ENCODE data around the gene SNRPF.
"Not testable (repeated sequence)": the region's sequence is repeated elsewhere in the genome, so short reads cannot be mapped to it uniquely, and the experiment has no call there.

The SNRPF gene

DNA sequence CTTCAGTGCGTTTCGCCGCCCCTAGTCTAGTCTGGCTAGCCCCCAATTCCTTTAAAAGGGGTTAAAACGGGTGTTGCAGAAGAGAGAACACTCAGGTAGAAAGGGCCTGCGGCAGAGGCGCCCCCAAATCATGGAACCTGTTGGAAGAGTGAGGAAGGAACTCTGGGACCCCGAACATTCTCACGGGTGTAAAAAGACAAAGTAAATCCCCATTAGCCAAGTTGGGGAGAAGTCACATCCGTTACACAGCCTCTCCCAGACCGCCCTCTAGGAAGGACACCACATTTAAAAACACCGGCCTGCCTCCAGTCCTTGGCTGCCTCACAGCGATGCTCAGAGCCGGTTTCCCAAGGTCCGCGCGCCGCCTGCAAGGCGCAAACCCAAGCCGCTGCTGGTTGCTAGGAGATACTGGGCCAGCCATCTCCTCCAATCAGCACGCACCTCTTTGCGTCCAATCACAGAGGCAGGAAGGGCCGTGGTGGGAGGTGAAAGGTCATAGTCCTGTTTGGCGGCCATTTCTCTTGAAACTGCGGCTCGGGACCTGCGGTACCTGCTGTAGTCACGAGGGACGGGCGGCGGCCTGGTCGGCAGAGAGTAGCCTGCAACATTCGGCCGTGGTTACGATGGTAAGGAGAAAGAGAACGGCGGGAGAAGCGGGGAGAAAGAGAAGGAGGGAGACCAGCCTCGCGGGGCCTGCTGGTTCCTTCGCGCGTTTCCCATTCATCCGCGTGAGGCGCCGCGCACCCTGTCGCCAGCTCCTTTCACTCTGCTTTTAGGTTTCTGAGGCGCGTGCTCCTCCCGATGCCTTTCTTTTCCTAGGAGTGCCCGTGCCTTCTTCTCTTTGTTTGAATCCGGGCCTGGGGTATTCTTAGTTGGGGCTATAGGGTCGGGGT lies at the start of gene SNRPF:
SNRPF (plus strand) TSS at position 502 of the 893 bp plus-strand sequence; CDS start at position 624, 122 bp downstream.
- peak; percentile 85 to 91 (median 91) for DNase-seq (ENCODE audit: low read depth in 3 of 3)

DNA sequence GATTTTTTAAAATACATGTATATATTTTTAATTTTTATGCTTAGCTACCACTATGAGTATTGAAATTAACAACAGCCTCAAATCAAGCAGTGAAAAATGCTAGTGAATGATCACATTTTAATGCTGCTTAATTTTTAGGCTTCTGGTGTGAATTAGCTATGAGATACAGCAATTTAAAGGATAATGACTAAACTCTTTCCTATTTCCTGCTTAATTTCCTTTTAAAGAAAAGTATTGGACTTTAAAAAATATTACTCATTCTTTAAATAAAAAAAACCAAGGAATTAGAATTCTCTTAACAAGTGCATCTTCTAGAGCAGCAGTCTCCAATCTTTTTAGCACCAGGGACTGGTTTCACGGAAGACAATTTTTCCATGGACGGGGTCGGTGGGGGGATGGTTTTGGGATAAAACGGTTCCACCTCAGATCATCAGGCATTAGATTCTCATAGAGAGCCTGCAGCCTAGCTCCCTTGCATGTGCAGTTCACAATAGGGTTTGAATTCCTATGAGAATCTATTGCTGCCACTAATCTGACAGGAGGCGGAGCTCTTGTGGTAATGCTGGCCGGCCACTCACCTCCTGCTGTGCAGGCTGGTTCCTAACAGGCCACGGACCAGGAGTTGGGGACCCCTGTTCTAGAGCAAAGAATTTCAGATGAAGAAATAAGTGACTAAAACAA lies 49.6 kb upstream of the SNRPF start:
- no peak for DNase-seq (ENCODE audit: low read depth in 3 of 3)

DNA sequence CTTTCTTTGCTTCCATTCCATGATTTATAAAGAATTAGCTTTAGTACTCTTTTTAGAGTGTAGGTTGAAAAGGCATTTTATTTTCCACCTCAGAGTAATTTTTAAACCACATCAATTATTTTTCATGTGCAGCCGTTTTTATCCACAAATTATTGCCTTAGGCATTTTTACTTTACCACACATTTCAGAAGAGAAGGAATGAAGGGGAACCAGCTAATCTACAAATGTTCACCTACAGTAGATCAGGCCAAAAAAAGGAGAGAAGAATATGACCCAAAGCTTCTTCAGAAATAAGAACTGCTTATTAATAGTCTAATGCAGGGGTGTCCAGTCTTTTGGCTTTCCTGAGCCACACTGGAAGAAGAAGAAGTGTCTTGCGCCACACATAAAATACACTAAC lies 48.3 kb upstream of the SNRPF start:
- no peak for DNase-seq (ENCODE audit: low read depth in 3 of 3)

DNA sequence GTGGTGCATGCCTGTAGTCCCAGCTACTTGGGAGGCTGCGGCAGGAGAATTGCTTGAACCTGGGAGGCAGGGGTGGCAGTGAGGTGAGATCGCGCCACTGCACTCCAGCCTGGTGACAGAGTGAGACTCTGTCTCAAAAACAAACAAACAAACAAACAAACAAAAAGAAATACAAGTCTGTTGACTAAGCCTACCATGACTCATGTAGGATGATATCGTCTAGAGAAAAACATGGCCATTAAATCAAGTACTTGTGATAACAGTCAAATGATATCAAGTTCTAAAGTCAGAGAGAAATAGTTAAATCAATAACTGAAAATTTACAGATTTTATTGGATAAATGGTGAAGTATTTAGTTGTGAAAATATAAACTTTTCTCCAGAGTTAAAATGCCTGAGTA lies 46.6 kb upstream of the SNRPF start:
- DNase-seq (ENCODE audit: low read depth in 3 of 3): not testable (repeated sequence)

DNA sequence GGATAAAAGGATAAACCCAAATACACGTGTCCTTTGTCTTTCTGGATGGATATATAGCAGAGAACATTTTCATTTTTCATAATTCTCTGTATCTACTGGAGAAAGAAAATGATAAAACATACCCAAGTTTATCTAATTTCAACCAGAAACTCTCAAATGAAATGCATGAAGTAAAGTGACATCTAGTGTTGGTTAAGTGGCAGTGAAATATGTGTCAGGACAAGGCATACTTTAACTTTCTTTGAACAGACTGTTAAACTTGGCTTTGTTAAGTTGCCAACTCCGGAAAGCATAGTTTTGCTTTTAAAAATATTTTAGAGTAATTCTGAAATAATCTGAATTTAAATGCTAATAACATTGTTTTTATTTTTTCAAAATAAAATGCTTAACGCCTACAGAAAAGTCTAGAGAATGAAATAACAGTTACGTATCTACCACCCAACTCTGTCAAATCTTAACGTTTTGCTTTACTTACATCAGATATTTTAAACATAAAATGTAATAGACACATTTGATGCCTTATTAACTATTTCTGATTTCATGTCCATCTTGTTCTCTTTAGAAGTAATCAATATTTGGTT lies 43.0 kb upstream of the SNRPF start:
- no peak for DNase-seq (ENCODE audit: low read depth in 3 of 3)

DNA sequence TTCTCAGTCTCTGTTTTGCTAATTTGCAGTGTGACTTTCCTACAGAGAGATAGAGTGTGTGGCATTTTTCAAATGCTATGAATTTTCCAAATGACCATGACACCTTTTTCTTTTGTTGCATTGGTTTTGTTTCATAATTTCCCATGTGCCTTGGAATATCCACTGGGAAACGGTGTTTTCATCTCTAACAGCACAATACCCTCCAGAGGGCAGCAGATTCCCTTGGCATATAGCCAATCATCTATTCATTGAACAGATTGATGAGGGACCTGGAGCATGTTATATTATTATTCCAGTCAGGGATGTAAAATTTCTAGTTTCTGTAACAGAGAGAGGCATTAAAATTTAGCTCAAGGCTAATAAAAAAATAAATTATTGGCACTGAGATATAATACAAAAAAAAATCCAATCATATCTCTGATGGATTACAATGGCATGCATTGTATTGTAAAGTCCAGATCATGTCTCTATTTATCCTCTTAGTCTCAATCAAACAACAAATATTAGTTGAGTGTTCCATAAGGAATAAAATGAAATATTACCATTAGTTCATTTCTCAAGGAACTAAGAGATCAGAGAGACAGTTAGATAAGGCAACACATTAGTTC lies 38.6 kb upstream of the SNRPF start:
- DNase-seq (ENCODE audit: low read depth in 3 of 3): no peak

DNA sequence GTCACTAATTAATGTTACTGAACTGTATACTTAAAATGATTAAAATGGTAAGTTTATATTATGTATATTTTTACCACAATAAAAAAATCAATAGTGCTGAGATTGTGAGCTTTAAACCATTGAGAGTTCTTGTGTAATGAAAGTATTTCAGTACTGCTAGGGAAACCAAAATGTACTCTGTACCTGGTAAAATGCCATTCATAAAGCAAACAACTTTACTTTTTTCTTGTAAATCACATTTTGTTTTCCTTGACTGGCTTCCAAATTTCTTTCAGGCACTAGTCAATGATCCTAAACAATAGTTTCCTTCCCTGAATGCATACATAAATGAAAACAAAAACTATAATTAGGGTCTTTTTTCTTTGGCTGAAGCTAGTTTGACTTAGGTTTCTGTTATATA lies 29.4 kb upstream of the SNRPF start:
- DNase-seq (ENCODE audit: low read depth in 3 of 3): no peak

DNA sequence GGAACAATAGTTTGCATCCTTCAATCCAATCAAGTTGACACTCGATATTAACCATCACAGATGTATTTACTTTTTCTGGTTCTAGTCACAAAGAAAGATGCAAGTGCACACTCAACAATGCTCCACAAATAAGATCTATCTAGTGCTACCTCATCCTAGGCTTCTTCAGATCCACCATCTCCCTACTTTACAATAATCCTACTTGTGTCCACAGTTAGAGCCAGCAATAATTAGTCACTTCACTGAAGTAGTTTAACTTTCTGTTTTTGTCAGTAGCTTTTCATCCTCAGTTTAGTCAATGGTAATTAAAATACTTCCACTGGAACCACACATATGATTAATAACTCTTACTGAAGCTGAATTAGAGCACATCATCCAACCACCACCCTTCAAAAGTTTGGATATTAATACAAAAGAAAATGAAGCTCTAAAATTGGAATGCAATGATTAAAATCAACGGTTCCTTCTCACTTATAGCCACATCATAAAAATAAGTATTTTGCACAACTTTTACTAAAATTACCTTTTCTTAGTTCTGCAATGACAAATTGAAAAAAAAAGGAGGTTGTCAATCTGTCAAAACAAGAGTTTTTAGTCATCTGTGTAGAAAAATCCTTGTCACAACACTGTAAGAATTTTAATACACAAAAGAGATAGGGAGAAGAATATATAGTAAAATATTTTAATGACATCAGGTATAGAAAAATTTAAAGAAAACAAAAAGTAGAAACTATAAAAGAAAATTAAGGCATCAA lies 28.2 kb upstream of the SNRPF start:
- DNase-seq (ENCODE audit: low read depth in 3 of 3): no peak

DNA sequence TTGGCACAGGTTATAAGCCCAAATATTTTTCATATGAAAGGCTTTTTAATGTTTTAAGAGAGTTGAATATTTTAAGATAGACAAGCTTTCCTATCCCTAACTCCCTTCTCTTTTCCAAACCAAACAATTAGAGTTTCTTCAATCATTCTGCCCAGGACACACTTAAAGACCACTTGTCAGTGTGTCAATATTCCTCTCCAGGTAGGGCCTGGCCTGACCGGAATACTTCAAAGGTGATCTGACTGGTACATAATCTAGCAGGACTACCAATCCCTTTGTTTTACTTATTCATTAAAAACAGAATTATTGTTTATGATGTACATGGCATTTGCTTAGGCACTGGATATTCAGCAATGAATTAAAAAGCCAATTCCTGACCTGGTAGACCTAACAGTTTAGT lies 24.2 kb upstream of the SNRPF start:
- DNase-seq (ENCODE audit: low read depth in 3 of 3): no peak

DNA sequence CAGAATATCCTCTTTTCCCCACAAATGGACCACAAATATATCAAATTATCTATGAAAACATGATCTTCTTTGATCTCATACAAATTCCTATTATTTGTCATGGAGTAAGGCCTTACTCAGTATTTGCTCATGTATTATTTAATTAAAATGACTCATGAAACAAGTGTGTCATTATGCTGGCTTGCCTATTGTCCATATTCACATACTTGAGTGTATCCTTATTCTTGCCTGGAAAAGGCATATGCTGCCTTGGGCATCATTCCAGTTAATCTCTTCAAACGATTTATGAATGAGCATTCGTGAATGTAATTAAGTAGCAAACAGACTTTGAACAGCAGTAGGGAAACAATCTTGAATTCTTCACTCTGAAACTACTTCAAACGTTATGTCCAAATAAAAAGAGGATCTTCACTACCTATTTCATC lies 22.6 kb upstream of the SNRPF start:
- DNase-seq (ENCODE audit: low read depth in 3 of 3): no peak

DNA sequence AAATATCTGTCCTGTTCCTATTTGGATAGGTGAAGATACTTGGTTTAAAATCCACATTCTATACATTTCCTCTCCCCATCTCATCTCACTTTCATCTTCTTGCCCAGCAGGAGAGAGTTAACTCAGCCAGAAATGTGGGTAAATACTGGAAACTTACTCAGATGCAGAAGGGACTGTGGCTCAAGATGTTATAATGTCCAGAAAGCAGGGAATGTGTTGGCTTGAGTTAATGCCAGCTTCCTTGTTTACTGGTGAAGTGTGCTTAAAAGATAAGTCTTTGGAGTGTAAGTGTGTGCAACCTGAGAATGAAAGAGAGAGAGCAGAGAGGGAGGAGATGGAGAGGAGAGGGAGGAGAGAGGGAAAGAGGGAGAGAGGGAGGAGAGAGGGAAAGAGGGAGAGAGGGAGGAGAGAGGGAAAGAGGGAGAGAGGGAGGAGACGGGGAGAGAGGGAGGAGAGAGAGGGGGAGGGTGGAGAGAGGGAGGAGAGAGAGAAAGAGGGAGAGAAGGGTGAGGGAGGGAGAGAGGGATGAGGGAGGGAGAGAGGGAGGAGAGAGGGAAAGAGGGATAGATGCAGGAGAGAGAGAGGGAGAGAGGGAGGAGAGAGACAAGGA lies 22.0 kb upstream of the SNRPF start:
- DNase-seq (ENCODE audit: low read depth in 3 of 3): no peak

DNA sequence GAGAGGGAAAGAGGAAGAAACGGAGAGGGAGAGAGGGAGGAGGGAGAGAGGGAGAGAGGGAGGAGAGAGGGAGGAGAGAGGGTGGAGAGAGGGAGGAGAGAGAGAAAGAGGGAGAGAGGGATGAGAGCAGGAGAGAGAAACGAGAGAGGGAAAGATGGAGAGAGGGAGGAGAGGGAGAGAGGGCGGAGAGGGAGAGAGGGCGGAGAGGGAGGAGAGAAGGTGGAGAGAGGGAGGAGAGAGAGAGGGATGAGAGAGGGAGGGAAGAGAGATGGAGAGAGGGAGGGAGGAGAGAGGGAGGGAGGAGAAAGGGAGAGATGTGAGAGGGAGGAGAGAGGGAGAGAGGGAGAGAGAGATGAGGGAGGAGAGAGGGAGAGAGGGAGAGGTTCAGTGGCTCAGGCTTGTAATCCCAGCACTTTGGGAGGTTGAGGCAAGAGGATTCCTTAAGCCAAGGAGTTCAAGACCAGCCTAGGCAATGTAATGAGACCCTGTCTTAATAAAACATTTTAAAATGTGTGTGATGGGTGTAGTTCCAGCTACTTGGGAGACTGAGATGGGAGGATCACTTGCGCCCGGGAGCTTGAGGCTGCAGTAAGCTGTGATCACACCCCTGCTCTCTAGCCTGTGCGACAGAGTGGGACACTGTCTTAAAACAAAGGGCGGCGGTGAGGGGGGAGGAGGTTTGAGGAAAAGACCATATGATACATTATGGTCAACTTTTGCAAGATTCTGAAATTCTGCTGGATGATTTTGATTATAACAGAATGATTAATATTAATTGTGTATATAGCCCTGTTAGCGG lies 21.3 kb upstream of the SNRPF start:
- DNase-seq (ENCODE audit: low read depth in 3 of 3): no peak

DNA sequence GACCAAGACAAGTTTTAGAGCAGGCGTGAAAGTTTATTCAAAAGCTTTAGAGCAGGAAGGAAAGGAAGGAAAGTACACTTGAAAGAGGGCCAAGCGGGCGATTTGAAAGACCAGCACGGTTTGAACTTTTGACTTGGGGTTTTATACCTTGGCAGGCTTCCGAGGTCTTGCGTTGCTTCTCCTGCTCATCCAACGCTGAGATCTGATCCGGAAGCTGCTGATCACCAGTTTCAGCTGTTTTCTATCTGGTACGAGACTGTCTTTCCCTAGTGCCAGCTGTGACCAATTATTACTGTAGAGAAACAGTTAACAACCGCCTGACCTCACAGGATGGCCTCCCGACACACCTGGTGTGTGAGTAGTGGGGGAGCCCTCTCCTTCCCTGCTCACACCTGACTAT lies 20.6 kb upstream of the SNRPF start:
- DNase-seq (ENCODE audit: low read depth in 3 of 3): no peak

DNA sequence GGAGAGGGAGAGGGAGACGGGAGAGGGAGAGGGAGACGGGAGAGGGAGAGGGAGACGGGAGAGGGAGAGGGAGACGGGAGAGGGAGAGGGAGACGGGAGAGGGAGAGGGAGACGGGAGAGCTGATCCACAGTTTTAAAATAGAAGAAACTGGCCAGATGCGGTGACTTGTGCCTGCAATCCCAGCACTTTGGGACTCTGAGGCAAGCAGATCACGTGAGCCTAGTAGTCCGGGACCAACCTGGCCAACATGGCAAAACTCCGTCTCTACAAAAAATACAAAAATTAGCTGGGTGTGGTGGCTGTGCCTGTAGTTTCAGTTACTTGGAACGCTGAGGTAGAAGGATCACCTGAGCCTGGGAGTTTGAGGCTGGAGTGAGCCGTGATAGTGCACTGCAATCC lies 16.3 kb upstream of the SNRPF start:
- DNase-seq (ENCODE audit: low read depth in 3 of 3): not testable (repeated sequence)

DNA sequence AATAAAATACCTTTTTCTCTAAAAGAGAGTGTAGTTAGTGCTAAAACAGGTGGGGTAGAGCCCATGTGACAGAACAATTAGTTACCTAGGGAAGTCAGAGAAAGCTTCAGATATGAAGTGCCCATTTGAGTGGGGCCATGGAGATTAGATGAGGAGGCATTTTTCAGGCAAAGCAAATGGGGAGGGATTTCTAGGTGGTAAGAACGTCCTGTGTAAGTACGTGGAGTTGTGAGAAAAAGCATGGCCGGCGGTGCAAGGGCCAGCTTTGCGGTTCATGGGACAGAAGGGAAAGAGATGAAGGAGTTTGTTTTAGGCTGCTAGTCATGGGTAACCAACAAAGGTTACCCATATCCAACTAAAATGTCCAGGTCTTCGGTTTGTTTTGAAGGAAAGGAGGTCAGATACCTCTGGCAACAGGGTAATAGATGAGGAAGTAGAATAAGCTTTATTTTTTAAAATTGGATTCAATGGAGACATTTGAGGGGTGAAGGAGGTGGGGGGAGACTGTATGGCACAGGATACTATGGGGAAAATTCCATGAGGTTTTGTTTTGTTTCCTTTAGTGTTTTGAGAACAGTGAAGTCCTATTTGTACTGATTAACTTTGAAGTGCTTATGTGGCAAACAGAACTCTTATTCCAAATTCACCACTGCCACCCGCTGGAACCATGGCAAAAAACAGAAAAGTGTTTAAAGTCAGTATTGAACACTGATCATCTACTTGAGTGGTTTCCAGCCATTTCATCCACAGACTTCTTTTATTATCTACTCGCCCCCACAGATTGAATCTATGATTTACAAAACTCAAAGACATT lies 10.0 kb upstream of the SNRPF start:
- no peak for DNase-seq (ENCODE audit: low read depth in 3 of 3)

DNA sequence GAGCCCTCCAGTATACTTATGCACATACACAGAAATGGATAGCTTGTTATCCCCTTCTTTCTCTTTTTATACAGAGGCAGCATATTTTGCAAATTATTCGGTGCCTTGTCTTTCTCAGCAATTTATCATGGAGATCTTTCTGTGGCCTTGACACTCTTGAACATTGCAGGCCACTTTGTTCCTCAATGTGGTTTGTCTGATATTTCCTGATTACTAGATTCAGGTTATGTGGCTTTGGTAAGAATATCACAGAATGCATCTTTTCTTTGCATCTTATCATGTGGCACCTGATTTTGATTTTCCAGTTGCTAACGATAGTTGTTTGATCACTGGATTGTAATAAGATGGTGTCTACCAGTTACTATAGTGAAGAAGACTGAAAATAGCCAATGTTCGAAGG lies 7.1 kb upstream of the SNRPF start:
- DNase-seq (ENCODE audit: low read depth in 3 of 3): no peak

DNA sequence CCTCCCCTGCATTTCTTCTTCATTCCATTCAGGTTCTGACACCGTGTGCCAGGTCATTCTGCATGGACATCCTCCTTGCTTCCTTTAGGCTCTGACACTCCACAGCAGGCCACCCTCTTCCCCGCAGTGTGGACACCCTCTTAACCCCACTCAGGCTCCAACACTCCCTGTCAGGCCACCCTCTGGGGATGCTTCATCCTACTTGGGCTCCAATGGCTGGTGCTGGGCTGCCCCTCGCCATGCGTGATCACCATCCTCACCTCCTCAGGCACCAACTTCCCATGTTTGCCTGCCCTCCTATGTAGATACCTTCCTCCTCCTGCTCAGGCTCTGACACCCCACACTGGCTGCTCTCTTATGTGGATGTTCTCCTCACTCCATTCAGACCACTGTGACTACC lies 6.6 kb upstream of the SNRPF start:
- DNase-seq (ENCODE audit: low read depth in 3 of 3): no peak

DNA sequence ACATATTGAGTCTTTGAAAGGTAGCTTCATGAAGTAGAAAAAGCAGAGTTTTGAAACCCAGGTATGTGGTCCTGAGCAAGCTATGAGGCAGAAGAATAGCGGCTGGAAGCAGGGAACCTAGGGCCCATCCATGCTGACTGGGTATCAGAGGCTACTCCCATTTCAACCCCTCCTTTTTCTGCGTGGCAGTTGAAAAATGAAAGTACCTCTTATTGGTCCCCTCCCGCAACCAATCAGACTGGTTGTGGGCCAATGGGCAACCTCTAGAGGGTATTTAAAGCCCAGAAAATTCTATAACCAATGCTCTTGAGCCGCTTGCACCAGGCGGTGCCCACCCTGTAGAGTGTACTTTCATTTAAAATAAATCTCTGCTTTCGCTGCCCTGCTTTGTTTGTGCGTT lies 1.6 kb upstream of the SNRPF start:
- DNase-seq (ENCODE audit: low read depth in 3 of 3): no peak

DNA sequence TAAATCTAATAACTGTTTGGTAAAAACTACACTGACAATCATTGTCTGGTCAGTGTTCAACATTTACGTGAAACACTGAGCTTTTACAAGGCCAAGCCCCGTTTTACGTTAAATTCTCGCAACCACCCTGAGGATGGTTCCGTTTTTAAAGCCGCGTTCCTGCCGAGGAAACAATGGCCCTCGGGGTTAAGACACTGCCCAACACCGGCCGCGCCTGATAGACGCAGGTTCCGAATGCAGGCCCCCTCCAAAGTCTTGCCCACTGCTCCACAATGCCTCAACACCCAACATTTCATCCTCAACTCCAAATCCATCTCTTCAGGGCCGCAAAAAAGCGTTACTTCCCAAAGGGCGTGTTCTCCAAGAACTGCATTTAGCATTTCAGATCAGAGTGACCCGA lies 953 bp upstream of the SNRPF start:
- no peak for DNase-seq (ENCODE audit: low read depth in 3 of 3)

Measured in stimulated activated CD4-positive, alpha-beta T cell treated with anti-CD3 and anti-CD28 coated beads, TNF-alpha, amount 100 ng/mL, for 24 hours (primary cell).